NCI-H524 (cell line): ENCODE results near the gene GARIN3.

Source experiments
- DNase-seq, 2 experiments: peaks; one replicate each; lab custom pipeline; 2025; lab: John Stamatoyannopoulos, UW

GARIN3 gene

DNA sequence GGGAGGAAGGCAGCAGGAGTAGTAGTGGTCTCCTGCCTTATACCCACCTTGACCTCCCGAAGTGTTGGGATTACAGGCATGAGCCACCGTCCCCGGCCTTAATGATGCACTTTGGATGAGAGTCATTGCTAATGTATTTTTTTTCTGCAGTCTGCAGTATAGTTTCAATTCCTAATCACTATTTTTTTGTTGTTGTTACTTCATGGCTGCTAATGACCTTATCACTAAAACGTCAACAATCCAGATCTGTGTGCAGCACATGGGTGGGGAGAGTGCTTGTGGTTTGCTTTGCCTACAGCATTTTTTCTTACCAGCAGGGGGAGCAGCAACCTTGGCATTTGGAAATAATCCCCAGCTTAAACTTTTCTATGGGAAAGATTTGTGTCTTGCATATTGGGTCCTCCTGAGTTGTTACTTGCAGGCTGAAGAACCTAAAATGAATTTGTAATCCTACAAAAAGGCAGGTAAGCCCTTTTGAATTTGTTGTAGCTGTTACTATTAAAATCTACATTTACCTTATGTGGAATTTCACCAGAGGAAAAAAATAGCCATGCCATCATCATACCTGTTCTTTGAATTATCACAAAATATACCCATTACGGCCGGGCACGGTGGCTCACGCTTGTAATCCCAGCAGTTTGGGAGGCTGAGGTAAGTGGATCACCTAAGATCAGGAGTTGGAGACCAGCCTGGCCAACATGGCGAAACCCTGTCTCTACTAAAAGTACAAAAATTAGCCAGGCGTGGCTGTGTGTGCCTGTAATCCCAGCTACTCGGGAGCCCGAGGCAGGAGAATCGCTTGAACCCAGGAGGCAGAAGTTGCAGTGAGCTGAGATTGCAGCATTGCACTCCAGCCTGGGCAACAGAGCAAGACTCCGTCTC lies 17.1 kb downstream of the GARIN3 start:
- peak; percentile 22 to 75 for DNase-seq

GRCh38 chr5:157143127-157143971 lies 22.7 kb downstream of the GARIN3 start:
- DNase-seq = peak; percentile 7 to 80

DNA sequence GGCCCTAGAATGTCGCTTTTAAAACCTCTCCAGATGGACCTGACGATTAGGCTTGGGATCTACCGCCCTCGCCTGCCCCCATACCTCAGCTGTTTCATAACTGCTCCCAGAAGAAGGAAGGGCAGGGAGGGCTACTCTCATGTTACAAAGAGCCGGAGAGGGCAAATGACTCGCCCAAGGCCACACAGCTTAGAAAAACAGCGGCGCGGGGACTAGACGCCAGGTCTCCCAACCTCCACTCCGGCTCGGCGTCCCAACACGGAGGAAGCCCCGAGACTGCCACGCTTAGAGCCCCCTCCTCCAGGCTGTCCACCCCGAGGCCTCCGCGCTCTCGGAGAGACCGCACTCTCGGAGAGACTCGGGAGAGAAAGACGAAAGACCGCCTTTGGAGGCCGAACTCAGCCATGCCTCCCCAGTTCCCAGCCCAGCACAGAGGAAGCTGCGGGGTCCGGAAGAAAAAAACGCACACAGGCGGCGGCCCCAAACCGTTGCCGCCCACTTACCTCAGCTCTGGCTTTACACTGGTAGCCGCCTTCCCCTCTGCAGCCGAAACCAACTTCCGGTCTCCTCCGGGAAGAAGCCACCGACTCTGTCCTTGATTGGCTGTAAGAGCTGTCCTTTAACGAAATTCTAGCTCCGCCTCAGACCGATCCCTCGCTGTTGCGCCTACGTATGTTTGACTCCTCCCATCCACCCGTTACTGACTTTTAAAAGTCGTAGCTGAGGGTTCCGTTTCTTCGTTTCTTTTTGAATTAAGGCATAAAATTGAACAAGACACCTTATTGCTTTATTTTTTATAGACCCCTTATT lies 23.5 kb downstream of the GARIN3 start, which contains the start of gene MED7:
Gene MED7, minus strand, starts transcription at position 549 of the 810 bp plus-strand sequence. CDS start 3,434 bp downstream, outside the sequence.
- DNase-seq = peak; percentile 89 to 99

DNA sequence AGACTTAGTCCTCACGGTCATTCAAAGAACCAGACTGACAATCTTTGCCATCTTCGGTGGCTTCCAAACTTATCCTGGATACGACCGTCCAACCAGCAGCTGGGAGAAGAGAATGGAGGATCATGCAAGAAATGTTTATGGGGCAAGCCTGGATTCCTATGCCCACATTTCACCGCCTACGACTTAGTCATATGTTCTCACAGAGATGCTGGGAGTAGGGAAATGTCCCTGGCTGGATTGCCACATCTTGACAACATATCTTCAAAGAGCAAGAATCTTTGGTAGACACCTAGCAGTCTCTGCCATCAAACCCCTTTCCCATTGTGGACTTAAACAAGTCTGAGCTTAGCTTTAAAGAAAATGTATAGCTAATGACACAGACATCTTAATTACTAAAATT lies 28.4 kb downstream of the GARIN3 start:
- DNase-seq = no peak

DNA sequence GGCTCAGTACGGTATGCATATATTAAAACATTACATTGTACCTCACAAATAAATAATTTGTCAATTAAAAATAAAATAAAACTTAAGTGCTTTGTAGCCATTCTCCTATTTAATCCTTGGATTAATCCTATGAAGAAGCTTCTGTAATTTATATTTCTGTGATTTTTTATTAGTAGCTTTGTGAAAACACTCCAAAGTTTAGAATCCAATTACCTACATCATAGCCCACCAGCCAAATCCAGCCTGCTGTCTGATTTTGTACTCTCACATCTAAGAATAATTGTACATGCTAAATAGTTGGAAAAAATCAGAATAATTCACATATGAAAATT lies 33.8 kb downstream of the GARIN3 start:
- no peak for DNase-seq

DNA sequence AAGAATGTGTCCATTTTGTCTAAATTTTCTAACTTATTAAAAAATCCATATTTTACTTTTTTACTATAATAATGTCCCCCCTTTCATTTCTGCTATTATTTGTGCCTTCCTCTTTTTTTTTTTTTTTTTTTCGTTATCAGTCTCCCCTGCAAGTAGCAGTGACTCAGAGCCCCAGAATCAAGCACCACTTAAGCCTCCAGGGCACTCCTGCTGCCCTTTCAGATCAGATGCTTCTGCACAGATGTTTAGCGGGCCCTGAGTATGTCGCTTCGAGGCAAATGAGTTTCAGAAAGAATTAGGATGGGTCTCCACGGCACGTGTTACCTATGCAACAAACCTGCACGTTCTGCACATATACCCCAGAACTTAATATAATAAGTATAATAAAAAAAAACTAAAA lies 35.1 kb downstream of the GARIN3 start:
- peak; percentile 82 to 94 for DNase-seq

DNA sequence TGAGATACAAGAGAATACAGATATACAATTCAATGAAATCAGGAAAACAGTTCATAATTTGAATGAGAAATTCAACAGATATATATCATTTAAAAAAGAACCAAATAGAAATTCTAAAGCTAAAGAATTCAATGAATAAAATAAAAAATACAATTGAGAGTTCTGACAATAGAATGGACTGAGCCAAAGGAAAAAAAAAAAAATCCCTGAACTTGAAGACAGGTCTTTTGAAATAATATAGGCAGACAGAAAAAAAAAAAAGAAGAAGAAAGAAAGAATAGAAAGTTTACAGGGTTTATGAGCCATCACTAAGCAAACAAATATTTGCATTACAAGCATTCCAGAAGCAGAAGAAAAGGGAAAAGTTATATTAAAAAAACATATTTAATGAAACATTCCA lies 44.4 kb downstream of the GARIN3 start:
- no peak for DNase-seq

DNA sequence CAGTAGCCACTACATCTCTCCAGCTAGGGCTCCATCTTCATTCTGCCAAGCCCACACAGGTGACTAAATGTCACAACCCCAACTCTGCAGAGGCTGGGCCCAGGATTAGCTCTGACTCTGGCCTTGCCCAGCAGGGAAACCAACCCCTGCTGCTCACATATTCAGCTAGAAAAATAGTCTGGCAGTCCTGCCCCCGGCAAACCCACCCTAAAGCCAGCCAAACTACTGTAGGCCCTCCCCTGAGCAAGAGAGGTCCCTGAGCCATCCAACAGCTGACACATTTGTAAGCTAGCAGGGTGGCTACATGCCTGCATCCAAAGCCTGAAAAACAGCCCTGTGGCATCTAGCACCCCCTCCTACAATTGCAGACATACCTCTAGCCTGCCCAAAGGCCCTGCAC lies 46.0 kb downstream of the GARIN3 start:
- DNase-seq = no peak

DNA sequence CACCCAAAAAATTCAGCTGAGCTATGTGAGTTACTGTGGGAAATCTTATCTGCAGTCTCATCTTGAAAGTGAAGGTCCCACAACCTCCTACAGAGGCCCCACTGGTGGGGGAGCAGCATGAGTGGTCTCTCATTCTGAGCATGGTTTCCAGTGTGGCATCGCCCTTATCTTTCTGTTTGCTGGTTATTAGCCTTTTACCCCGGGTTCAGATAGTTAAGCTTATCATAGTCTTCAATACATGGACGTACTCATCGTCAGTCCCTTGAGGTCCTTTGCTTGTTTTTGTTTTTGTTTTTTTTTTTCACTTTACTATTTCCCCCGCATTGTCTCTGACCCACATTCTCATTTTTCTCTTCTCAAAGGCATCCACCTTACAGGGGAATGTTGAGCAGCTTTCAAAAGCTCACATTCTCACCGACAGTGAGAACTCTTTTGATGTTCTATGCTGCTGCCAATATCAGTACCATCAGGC lies 49.5 kb downstream of the GARIN3 start:
- DNase-seq = no peak

DNA sequence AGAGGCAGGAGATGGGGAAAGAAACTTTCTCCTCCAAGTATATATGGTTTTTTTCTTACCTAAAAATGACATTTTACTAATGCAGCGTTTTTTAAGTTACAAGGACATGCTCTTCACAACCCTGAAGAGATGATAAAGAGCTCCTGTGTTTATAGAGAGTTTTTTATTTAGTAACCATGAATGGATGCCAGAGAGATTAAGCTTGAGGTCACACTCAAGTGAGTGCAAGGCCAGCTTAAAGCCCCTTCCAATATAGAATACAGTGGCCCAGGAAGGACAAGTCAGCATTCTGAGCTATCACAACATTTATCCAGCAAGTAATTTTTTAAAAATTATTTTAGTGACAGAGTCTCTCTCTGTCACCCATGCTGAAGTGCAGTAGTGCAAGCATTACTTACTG lies 50.6 kb downstream of the GARIN3 start:
- DNase-seq = no peak

- no peak for DNase-seq
Observed at GRCh38 chr5:157115012-157115411, 51.1 kb downstream of the GARIN3 start.

DNA sequence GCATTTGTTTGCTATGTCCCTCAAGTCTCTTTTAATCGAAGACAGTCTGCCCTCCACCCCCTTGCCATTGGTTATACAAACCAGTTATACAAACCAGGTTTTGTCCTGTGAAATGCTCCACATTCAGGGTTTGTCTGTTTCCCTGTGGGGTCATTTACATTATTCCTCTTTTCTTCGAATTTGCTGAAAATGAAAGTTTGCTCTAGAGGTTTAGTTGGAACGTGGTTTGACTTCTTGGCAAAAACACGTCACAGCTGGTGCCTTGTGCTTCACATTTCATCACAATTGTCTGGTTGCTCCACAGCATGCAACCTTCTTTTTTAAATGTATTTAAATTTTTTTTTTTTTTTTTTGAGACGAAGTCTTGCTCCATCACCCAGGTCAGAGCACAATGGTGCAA lies 53.1 kb downstream of the GARIN3 start:
- no peak for DNase-seq
